ENCODE measurements around the gene FBXW12. TPM values are rescaled to one million over a fixed set of nuclear protein-coding genes. Genes with fewer than 3 reads are reported as not detected.

Gene FBXW12
- total RNA-seq, 2 experiments from 2014 or later, result not detected

- ATAC-seq (no peak), DNase-seq (no peak)
- Mint-ChIP-seq H3K4me3 (peak overlapping the region; percentile 89), H3K27ac (peak overlapping the region; percentile 97), H3K36me3 (ENCODE audit: low read depth) (peaks cover 35% of the 10 kb centered on the region), H3K27me3 (no peaks in the 10 kb centered on the region), H3K4me1 (ENCODE audit: low read depth) (peaks cover 32% of the 10 kb centered on the region), H3K9me3 (no peaks in the 10 kb centered on the region)
- TF ChIP-seq, protein P1, sequence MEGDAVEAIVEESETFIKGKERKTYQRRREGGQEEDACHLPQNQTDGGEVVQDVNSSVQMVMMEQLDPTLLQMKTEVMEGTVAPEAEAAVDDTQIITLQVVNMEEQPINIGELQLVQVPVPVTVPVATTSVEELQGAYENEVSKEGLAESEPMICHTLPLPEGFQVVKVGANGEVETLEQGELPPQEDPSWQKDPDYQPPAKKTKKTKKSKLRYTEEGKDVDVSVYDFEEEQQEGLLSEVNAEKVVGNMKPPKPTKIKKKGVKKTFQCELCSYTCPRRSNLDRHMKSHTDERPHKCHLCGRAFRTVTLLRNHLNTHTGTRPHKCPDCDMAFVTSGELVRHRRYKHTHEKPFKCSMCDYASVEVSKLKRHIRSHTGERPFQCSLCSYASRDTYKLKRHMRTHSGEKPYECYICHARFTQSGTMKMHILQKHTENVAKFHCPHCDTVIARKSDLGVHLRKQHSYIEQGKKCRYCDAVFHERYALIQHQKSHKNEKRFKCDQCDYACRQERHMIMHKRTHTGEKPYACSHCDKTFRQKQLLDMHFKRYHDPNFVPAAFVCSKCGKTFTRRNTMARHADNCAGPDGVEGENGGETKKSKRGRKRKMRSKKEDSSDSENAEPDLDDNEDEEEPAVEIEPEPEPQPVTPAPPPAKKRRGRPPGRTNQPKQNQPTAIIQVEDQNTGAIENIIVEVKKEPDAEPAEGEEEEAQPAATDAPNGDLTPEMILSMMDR (IDR thresholded peaks at IDR 0.05), result no peak
- ChIA-PET POLR2A (interaction anchor here (0.5 to 1.9 kb wide), 9 partner anchors 14 to 245 kb away, joined by 3 to 8 read pairs (median 3); partner anchors contain the start of gene NCKIPSD), CTCF (interaction anchor here (0.8 to 2.6 kb wide), 10 partner anchors 10 to 246 kb away, joined by 3 to 32 read pairs (median 4); partner anchors contain the start of genes SHISA5 and SLC26A6)
- intact Hi-C loops (cut with micrococcal nuclease), result no loop called here
Measured at GRCh38 chr3:48440590-48440958, 68.6 kb downstream of the FBXW12 start.

DNA sequence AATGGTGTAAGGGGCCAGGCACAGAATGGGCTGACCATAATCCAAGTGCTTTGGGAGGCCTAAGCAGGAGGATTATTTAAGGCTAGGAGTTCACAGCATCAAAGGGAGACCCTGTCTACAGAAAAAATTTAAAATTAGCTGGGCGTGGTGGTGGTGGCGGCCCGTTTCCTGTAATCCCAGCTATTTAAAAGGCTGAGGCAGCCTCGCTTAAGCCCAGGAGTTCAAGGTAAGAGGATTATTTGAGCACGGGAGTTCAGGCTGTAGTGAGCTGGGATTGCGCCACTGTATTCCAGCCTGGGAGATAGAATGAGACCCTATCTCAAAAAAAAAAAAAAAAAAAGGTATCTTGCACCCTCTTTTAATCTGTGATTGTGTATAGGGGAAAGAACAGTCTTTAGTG, 69.9 kb downstream of the FBXW12 start:
- TF ChIP-seq, protein P1 (IDR thresholded peaks at IDR 0.05), result no peak
- Mint-ChIP-seq H3K27me3 (no peaks in the 10 kb centered on the region), H3K36me3 (ENCODE audit: low read depth) (peaks cover 40% of the 10 kb centered on the region), H3K27ac (peak overlapping the region; percentile 97), H3K4me1 (ENCODE audit: low read depth) (peaks cover 40% of the 10 kb centered on the region), H3K9me3 (no peaks in the 10 kb centered on the region), H3K4me3 (peak overlapping the region; percentile 89)
- DNase-seq (no peak), ATAC-seq (no peak)
- ChIA-PET POLR2A (interaction anchor here (0.7 to 1.9 kb wide), 2 partner anchors 25 to 194 kb away, joined by 3 to 8 read pairs; partner anchors contain the start of gene SLC26A6), CTCF (interaction anchor here (0.8 to 1.6 kb wide), 2 partner anchors 41 to 245 kb away, joined by 3 to 5 read pairs; no protein-coding TSS in a partner anchor)
- intact Hi-C loops (cut with micrococcal nuclease), result no loop called here

Other genes starting within 250 kb of the FBXW12 start
- gene CDC25A, start 183.8 kb upstream of the FBXW12 start, total RNA-seq, result 10 to 100 TPM; 34.1 to 38.4 TPM
- not detected for gene CAMP, start 148.7 kb upstream of the FBXW12 start, total RNA-seq
- 10 to 100 TPM; 30.4 to 32.8 TPM for gene ZNF589, start 131.1 kb upstream of the FBXW12 start, total RNA-seq
- 10 to 100 TPM; 23.2 to 31.0 TPM for gene NME6, start 70.9 kb upstream of the FBXW12 start, total RNA-seq
- not detected for gene SPINK8, start 38.6 kb upstream of the FBXW12 start, total RNA-seq
- gene PLXNB1, start 57.9 kb downstream of the FBXW12 start, total RNA-seq, result 1 to 10 TPM; 3.7 TPM
- gene CCDC51, start 67.9 kb downstream of the FBXW12 start, total RNA-seq, result 10 to 100 TPM; 25.3 to 28.3 TPM
- gene TMA7, start 68.0 kb downstream of the FBXW12 start, total RNA-seq, result 100 to 1,000 TPM; 312 to 334 TPM
- 10 to 100 TPM; 12.4 to 15.0 TPM for gene ATRIP, start 74.5 kb downstream of the FBXW12 start, total RNA-seq
- 10 to 100 TPM; 65.9 to 71.4 TPM for gene SHISA5, start 132.0 kb downstream of the FBXW12 start, total RNA-seq
- 10 to 100 TPM; 90.8 to 94.0 TPM for gene PFKFB4, start 184.6 kb downstream of the FBXW12 start, total RNA-seq
- gene UCN2, start 191.6 kb downstream of the FBXW12 start, total RNA-seq, result not detected
- gene COL7A1, start 223.1 kb downstream of the FBXW12 start, total RNA-seq, result 1 to 10 TPM; 1.6 to 2.2 TPM
- 100 to 1,000 TPM; 240 to 256 TPM for gene UQCRC1, start 237.4 kb downstream of the FBXW12 start, total RNA-seq
- gene TMEM89, start 249.6 kb downstream of the FBXW12 start, total RNA-seq, result under 1 TPM in 1 of 2 experiments, not detected in 1; 0.43 TPM